Stimulated activated CD4-positive, alpha-beta T cell treated with anti-CD3 and anti-CD28 coated beads, TNF-alpha, amount 100 ng/mL, for 24 hours (primary cell): ENCODE results near the gene ACER2.

ENCODE experiments used
- DNase-seq, 3 experiments: peaks; one replicate each; pipeline ENCODE4 v3.0.0-alpha.2; 2020; ENCODE audit warnings: low read depth in 3 of 3

ACER2 gene

DNA sequence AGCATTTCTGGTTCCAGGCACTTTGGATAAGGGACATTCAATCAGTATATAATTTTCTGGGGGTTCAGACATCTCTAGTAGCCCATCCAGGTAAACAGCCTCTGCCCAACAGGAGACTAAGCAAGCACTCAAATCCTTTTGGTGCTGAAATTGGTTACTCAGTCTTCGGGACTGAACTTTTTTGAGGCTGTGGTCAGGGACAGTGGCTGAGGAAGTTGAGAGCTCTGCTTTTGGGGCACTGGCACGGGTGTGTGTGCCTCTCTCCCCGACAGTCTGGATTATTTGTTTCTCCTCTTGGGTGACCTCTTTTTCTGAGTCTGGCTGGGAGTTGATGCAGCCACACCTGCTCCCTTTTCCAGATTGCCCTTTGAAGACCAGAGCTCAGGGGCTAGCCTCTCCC is 47.6 kb downstream of the ACER2 start:
- DNase-seq: no peak

DNA sequence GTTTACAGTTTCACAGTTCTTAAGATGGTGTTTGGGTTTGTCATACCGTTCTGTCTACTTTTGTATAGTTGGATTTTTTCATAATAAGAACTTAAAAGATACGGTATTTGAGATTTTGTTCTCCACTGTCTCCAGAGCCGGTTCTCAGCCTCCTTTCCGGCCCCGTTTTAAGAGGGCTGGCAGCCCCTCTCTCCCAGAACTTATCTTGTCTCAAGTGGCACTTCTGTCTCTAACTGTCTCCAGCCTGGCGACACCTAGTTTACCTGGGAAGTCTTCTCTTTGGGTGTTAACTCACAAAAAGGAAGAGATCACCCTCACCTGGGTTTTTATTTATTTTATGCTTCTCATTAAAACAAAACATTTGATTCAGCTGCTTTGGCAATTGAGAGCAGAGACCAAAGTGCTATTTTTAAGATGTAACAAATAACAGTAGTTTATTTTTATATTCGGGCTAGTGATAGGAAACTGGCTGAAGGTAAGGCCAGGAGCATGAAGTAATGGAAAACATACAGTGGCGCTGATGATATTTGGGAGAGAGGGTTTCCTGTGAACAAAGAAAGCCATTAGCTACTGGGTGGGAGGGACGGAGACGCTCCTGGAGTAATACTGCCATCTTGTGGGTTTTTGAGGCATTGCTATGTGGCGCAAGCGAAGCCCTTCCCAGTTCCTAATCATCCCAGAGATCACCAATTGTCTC is 48.3 kb downstream of the ACER2 start:
- DNase-seq: peak; percentile 28 to 42 (median 29)

GRCh38 chr9:19457693-19458009 is 48.8 kb downstream of the ACER2 start:
- DNase-seq: no peak

GRCh38 chr9:19460243-19460642 is 51.4 kb downstream of the ACER2 start:
- no peak for DNase-seq

DNA sequence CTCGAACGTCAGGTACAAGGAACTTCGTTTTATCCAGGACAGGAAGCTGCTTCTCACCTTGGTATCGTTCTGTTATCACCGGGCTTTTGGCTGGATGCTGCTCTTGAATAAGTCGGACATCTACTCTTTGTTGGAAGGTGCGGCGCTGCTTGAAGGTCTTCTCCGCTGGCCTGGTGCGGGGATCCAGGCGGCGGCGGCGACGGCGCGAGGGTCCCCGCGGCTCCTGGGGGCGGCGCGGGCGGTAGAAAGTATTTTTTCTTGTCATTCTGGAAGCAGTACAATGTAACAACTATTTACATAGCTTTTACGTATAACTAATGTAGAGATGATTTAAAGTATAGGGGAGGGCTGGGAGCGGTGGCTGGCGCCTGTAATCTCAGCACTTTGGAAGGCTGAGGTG is 52.3 kb downstream of the ACER2 start:
- no peak for DNase-seq

DNA sequence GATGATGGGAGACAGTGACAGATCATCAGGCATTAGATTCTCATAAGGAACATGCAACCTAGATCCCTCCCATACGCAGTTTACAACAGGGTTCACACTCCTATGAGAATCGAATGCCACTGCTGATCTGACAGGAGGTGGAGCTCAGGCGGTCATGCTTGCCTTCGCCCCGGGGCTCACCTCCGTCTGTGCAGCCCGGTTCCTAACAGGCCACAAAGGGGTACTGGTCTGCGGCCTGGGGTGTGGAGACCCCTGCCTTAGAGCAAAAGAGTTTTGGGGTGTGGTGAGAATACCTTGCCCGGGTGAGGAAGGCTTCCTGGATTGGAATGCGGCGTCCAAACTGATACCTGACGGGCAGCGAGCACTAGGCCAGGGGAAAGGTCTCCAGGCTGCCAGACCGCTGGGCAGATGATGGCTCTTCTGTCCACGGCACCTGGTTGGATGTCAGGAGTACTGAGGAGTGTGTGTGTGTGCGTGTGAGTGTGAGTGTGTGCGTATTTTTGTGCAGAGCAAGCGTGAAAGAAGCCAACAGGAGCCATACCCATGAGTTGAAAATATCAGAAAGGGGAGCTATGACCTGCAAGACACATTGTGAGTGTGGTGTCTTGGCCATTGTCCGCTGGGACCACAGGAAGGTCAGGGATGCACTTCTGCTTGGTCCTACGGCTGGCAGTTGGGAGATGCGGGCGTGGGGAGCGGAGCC is 55.4 kb downstream of the ACER2 start:
- DNase-seq: no peak

- peak; percentile 29 to 59 (median 32) for DNase-seq
Measured at GRCh38 chr9:19464764-19465585, 56.2 kb downstream of the ACER2 start.

- no peak for DNase-seq
Measured at GRCh38 chr9:19465586-19466279, 56.9 kb downstream of the ACER2 start.

GRCh38 chr9:19466280-19466639 is 57.5 kb downstream of the ACER2 start:
- no peak for DNase-seq

- no peak for DNase-seq
Measured at GRCh38 chr9:19469271-19469670, 60.5 kb downstream of the ACER2 start.

DNA sequence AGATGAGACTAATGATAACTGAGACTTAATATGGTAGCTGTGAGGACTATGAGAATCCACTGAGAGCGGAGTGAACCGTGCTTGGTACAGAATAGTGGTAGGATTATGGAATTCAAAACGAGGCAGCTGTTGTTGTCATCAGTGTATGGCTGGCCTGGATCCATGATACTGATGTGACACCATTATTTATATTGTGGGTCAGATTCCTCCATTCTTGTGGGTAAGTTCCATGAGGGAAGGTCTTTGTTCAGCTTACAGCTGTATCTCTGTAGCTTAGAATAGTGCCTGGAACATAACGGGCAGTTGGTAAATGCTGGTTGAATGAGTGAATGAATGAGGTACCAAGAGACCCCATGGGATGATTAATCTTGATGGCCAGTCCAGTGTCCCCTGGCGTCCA is 61.8 kb downstream of the ACER2 start:
- DNase-seq: no peak

- DNase-seq: no peak
Measured at GRCh38 chr9:19470981-19471650, 62.3 kb downstream of the ACER2 start.

GRCh38 chr9:19471737-19472648 is 63.2 kb downstream of the ACER2 start:
- peak; percentile 28 to 52 (median 29) for DNase-seq

DNA sequence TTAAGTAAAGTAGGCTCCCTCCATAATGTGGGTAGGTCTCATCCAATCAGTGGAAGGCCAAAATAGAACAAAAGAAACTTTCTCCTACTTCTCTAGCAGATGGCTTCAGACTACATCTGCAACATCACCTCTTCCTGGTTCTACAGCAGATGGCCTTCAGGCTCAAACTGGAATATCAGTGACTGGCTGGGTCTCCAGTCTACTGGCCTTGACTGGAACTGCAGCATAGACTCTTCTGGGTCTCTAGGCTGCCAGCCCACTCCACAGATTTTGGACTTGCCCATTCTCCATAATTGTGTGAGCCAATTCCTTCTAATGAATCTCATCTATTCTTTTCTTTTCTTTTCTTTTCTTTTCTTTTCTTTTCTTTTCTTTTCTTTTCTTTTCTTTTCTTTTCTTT is 64.8 kb downstream of the ACER2 start:
- DNase-seq: no peak

DNA sequence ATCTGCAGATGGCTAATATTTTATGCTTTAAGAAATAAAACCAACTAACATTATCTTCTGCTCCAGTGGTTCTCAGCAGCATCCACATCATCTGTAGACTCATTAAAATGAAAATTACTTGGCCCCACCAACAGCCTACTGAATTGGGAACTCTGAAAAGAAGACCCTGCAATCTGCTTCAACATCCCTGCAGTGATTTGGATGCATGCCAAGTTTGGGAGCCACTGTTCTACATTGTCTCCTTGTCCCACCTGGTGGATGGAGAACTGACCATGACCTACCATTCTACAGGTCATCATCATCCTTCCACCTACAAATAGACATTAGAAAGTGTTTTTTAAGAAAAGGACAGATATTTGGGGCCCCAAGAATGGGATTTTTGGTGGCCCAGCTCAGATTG is 71.1 kb downstream of the ACER2 start:
- no peak for DNase-seq

DNA sequence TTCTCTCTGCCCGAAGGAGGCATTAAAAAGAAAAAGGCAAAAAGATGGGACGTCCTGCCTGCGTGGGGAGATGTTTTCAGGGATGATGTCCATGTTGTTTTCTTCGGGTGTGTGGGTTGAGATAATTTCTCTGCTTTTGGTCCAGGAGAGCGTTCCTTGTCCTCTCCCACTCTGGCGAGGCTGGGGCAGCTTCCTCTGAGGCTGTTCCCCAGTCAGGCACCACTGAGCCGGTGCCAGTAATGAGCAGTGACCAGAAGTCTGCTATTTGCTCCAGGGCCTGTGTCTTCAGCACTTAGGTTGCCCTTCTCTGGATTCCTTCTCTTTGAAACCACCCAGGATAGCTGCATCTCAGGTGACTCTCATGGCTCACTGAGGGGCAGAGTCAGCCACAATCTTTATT is 71.5 kb downstream of the ACER2 start:
- DNase-seq: no peak

GRCh38 chr9:19481121-19481870 is 72.5 kb downstream of the ACER2 start:
- DNase-seq: no peak

GRCh38 chr9:19481971-19482404 is 73.2 kb downstream of the ACER2 start:
- DNase-seq: no peak

GRCh38 chr9:19484699-19485098 is 75.9 kb downstream of the ACER2 start:
- no peak for DNase-seq

- no peak for DNase-seq
Measured at GRCh38 chr9:19485193-19485592, 76.4 kb downstream of the ACER2 start.
